ENCODE results near the gene DYRK2.

DYRK2 gene

DNA sequence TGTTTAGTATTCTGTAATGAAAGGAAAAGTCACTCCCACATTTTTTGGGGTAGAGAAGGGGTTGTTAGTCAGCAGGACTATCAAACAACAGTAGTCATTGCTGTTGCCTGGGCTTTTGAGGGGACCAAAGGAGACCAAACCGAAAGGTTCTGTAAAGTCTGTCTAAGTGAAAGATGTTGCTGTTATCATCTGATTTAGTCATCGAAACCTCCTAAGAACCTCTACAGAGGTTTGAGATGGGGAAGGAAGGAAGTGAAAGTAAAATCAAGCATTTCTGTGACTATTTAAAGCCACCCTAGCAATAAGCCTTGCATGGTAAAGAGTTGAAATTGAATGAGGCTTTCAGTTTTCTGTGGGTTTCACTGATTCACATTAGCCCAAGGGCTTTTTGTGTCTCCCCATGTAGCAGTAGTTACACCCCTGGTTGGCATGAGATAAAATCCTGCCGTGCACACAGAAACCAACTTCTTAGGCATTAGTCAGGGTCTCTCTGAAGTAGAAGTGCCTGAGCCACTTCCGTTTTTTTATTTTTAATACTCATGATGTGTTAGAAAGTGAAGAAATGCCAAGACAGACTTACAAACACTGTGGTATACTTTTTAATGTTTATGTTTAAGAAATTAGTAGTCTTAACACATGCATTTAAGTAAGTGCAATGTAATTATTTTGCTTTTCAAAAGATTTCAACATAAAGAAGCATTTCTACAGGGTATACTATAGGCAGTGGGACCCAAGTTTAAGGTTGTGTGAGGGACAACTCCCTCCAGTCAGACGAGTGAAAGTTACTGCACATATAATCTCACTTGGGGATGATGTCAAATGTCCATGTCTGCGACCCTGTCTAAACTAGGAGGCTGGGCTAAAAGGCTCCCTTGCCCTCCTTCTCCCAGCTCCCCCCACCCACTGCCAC, 50.4 kb downstream of the DYRK2 start:
- DNase-seq: no peak
- Histone ChIP-seq H3K4ac (ENCODE audit: low read depth, low read length) (no peak overlapping the region), H3K4me1 (ENCODE audit: control insufficient read depth, low read depth, low read length) (no peaks in the 10 kb centered on the region), H3K36me3 (ENCODE audit: control insufficient read depth, insufficient read depth, low read length) (no peaks in the 10 kb centered on the region), H3K9ac (ENCODE audit: low read length) (no peak overlapping the region), H3K27ac (ENCODE audit: low read depth, low read length) (no peak overlapping the region), H2BK5ac (ENCODE audit: low read length) (no peak overlapping the region), H3K18ac (ENCODE audit: low read length) (no peak overlapping the region), H3K56ac (ENCODE audit: low read length) (no peak overlapping the region), H3K27me3 (ENCODE audit: insufficient read depth, low read length, poor library complexity) (no peaks in the 10 kb centered on the region), H4K5ac (ENCODE audit: low read length) (no peak overlapping the region), H2BK15ac (replicated peaks; ENCODE audit: low read depth) (no peak overlapping the region), H3K4me2 (ENCODE audit: low read length) (no peak overlapping the region), H4K8ac (ENCODE audit: low read depth, low read length) (no peak overlapping the region), H2BK120ac (ENCODE audit: low read depth, low read length) (no peak overlapping the region), H2AK5ac (ENCODE audit: low read length) (no peak overlapping the region), H3K23ac (ENCODE audit: low read length) (no peak overlapping the region), H3K79me1 (ENCODE audit: low read length) (no peaks in the 10 kb centered on the region), H3K4me3 (ENCODE audit: low read length) (no peak overlapping the region), H3K79me2 (ENCODE audit: control insufficient read depth, insufficient read depth, low read length) (no peaks in the 10 kb centered on the region)
- no CpG with 5 or more reads among the region's 6 CpGs for WGBS (ENCODE audit: extremely low coverage, insufficient coverage, low lambda C conversion rate)

DNA sequence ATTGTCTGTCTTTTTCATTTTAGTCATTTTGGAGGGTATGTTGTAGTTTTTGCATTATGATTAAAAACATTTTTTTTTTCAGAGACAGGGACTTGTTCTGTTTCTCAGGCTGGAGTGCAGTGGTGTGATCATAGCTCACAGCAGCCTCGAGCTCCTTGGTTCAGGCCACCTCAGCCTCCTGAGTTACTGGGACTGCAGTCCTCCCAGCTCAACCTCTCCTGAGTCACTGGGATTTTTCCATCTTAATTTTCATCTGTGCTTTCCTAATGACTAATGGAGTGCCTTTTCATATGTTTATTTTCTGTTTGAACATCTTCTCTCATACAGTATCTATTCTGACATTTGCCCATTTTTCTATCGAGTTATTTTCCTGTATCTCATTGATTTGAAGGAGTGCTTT, 52.6 kb downstream of the DYRK2 start:
- no peak overlapping the region for H3K4ac ChIP-seq (ENCODE audit: low read depth, low read length)
- H4K8ac ChIP-seq (ENCODE audit: low read depth, low read length): no peak overlapping the region
- H4K5ac ChIP-seq (ENCODE audit: low read length): no peak overlapping the region
- H3K36me3 ChIP-seq (ENCODE audit: control insufficient read depth, insufficient read depth, low read length): no peaks in the 10 kb centered on the region
- no peak overlapping the region for H3K18ac ChIP-seq (ENCODE audit: low read length)
- no peak overlapping the region for H3K23ac ChIP-seq (ENCODE audit: low read length)
- H2BK15ac ChIP-seq (replicated peaks; ENCODE audit: low read depth): no peak overlapping the region
- no peak overlapping the region for H3K4me3 ChIP-seq (ENCODE audit: low read length)
- DNase-seq: no peak
- H3K4me2 ChIP-seq (ENCODE audit: low read length): no peak overlapping the region
- no peak overlapping the region for H3K56ac ChIP-seq (ENCODE audit: low read length)
- H2AK5ac ChIP-seq (ENCODE audit: low read length): no peak overlapping the region
- H3K27ac ChIP-seq (ENCODE audit: low read depth, low read length): no peak overlapping the region
- H3K9ac ChIP-seq (ENCODE audit: low read length): no peak overlapping the region
- H3K79me2 ChIP-seq (ENCODE audit: control insufficient read depth, insufficient read depth, low read length): no peaks in the 10 kb centered on the region
- H2BK120ac ChIP-seq (ENCODE audit: low read depth, low read length): no peak overlapping the region
- no peak overlapping the region for H2BK5ac ChIP-seq (ENCODE audit: low read length)
- no peaks in the 10 kb centered on the region for H3K27me3 ChIP-seq (ENCODE audit: insufficient read depth, low read length, poor library complexity)
- no peaks in the 10 kb centered on the region for H3K79me1 ChIP-seq (ENCODE audit: low read length)
- H3K4me1 ChIP-seq (ENCODE audit: control insufficient read depth, low read depth, low read length): no peaks in the 10 kb centered on the region
- WGBS (ENCODE audit: extremely low coverage, insufficient coverage, low lambda C conversion rate): no CpG with 5 or more reads among the region's 2 CpGs

DNA sequence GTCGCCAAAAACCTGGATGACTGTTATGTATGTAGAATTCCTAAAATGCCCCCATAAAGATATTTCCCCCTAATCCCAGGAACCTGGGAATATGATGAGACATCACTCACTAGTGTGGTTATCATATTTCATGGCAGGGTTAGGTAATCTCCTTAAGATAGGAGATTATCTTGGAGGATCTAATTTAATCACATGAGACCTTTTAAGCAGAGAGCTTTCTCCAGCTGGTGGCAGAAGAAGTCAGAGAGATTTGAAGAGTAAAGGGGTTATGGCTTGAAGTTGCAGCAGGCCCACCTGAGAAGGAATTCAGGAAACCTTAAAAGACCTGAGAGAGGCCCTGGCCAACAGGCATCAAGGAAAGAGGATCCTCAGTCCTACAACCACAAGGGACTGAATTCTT, 53.6 kb downstream of the DYRK2 start:
- Histone ChIP-seq H3K4me1 (ENCODE audit: control insufficient read depth, low read depth, low read length) (no peaks in the 10 kb centered on the region), H4K8ac (ENCODE audit: low read depth, low read length) (no peak overlapping the region), H3K18ac (ENCODE audit: low read length) (no peak overlapping the region), H3K27ac (ENCODE audit: low read depth, low read length) (no peak overlapping the region), H4K5ac (ENCODE audit: low read length) (no peak overlapping the region), H3K79me2 (ENCODE audit: control insufficient read depth, insufficient read depth, low read length) (no peaks in the 10 kb centered on the region), H3K79me1 (ENCODE audit: low read length) (no peaks in the 10 kb centered on the region), H3K4me3 (ENCODE audit: low read length) (no peak overlapping the region), H3K56ac (ENCODE audit: low read length) (no peak overlapping the region), H3K4me2 (ENCODE audit: low read length) (no peak overlapping the region), H2BK15ac (replicated peaks; ENCODE audit: low read depth) (no peak overlapping the region), H3K36me3 (ENCODE audit: control insufficient read depth, insufficient read depth, low read length) (no peaks in the 10 kb centered on the region), H2AK5ac (ENCODE audit: low read length) (no peak overlapping the region), H3K23ac (ENCODE audit: low read length) (no peak overlapping the region), H2BK120ac (ENCODE audit: low read depth, low read length) (no peak overlapping the region), H2BK5ac (ENCODE audit: low read length) (no peak overlapping the region), H3K27me3 (ENCODE audit: insufficient read depth, low read length, poor library complexity) (no peaks in the 10 kb centered on the region), H3K4ac (ENCODE audit: low read depth, low read length) (peak overlapping the region; percentile 62), H3K9ac (ENCODE audit: low read length) (no peak overlapping the region)
- no CpG with 5 or more reads among the region's 1 CpG for whole genome bisulfite sequencing (ENCODE audit: extremely low coverage, insufficient coverage, low lambda C conversion rate)
- DNase-seq: no peak

DNA sequence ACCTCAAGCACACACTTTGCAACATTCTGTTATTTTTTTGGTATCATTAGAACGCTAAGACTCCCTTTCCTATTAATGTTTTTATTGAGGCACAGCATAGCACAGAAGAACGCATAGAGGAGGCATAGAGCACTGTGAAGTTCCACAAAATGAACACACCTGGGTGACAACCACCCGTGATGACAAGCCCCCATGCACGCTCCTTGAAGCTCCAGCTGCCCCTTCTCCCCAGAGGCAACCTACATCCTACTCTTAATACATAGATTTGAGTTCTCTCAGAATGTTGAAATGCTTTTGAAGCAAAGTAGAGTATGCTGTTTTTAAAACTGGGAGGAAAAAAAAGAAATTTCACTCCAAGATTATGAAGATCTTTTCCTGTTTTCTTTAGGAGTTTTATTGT, 55.5 kb downstream of the DYRK2 start:
- H3K36me3 ChIP-seq (ENCODE audit: control insufficient read depth, insufficient read depth, low read length): no peaks in the 10 kb centered on the region
- H3K79me1 ChIP-seq (ENCODE audit: low read length): no peaks in the 10 kb centered on the region
- no peak overlapping the region for H3K4ac ChIP-seq (ENCODE audit: low read depth, low read length)
- no peak overlapping the region for H3K9ac ChIP-seq (ENCODE audit: low read length)
- H3K23ac ChIP-seq (ENCODE audit: low read length): no peak overlapping the region
- no peak overlapping the region for H3K56ac ChIP-seq (ENCODE audit: low read length)
- H2BK15ac ChIP-seq (replicated peaks; ENCODE audit: low read depth): no peak overlapping the region
- no peak for DNase-seq
- no peaks in the 10 kb centered on the region for H3K4me1 ChIP-seq (ENCODE audit: control insufficient read depth, low read depth, low read length)
- H3K18ac ChIP-seq (ENCODE audit: low read length): no peak overlapping the region
- H3K27me3 ChIP-seq (ENCODE audit: insufficient read depth, low read length, poor library complexity): no peaks in the 10 kb centered on the region
- no peak overlapping the region for H3K4me3 ChIP-seq (ENCODE audit: low read length)
- H2BK120ac ChIP-seq (ENCODE audit: low read depth, low read length): no peak overlapping the region
- H4K5ac ChIP-seq (ENCODE audit: low read length): no peak overlapping the region
- WGBS (ENCODE audit: extremely low coverage, insufficient coverage, low lambda C conversion rate): no CpG with 5 or more reads among the region's 4 CpGs
- no peak overlapping the region for H3K4me2 ChIP-seq (ENCODE audit: low read length)
- no peak overlapping the region for H4K8ac ChIP-seq (ENCODE audit: low read depth, low read length)
- no peak overlapping the region for H2BK5ac ChIP-seq (ENCODE audit: low read length)
- no peaks in the 10 kb centered on the region for H3K79me2 ChIP-seq (ENCODE audit: control insufficient read depth, insufficient read depth, low read length)
- H3K27ac ChIP-seq (ENCODE audit: low read depth, low read length): no peak overlapping the region
- H2AK5ac ChIP-seq (ENCODE audit: low read length): no peak overlapping the region

DNA sequence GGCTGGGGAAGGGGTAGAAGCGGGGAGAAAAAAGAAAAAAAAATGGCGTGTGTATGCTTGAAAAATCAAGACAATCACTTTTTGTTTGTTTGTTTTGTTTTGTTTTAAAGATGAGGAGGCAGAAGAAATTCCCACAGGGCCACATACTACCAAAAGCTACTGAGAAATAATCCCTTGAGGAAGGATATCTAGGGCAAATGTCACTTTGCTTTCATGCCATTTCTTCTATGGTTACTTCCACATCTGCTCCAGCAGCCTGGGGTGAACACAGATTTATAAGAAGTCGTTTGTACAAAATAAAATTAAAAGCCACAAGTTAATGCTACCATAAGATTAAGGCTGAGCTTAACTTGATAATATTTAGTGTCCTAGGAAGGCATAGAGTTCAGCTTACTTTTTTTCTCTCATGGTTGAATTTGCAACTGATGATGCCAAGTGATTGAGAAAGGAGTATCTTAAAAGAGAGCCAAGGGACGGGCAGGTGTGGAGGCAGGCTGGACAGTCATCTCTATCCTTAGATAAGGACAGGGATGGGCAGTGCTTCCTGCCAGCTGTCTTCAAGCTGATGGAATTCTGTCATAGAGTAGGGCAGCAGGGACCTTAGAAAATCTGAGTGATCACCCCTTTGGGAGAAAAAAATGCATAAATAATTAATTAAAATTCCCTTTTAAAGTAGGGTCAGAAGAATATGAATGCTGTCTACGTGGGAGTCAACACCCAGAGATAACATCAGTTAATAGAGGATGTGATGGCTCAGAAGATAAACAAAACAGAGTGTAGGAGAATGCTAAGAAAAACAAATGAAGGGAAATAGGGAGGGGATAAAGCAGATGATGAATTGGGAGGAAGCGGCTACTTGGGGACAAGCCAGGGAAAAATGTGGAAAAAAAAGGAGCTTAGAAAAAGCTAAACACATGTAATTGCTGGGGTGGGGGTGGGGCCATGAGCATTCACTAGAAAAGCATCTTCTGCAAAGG, 57.1 kb downstream of the DYRK2 start:
- Histone ChIP-seq H3K79me2 (ENCODE audit: control insufficient read depth, insufficient read depth, low read length) (no peaks in the 10 kb centered on the region), H3K56ac (ENCODE audit: low read length) (no peak overlapping the region), H3K27ac (ENCODE audit: low read depth, low read length) (no peak overlapping the region), H2BK5ac (ENCODE audit: low read length) (no peak overlapping the region), H3K4ac (ENCODE audit: low read depth, low read length) (no peak overlapping the region), H2BK120ac (ENCODE audit: low read depth, low read length) (no peak overlapping the region), H3K4me3 (ENCODE audit: low read length) (no peak overlapping the region), H3K4me2 (ENCODE audit: low read length) (no peak overlapping the region), H4K5ac (ENCODE audit: low read length) (no peak overlapping the region), H3K4me1 (ENCODE audit: control insufficient read depth, low read depth, low read length) (no peaks in the 10 kb centered on the region), H3K27me3 (ENCODE audit: insufficient read depth, low read length, poor library complexity) (no peaks in the 10 kb centered on the region), H3K79me1 (ENCODE audit: low read length) (no peaks in the 10 kb centered on the region), H2AK5ac (ENCODE audit: low read length) (no peak overlapping the region), H2BK15ac (replicated peaks; ENCODE audit: low read depth) (no peak overlapping the region), H3K36me3 (ENCODE audit: control insufficient read depth, insufficient read depth, low read length) (no peaks in the 10 kb centered on the region), H3K18ac (ENCODE audit: low read length) (no peak overlapping the region), H3K9ac (ENCODE audit: low read length) (no peak overlapping the region), H4K8ac (ENCODE audit: low read depth, low read length) (no peak overlapping the region), H3K23ac (ENCODE audit: low read length) (no peak overlapping the region)
- WGBS (ENCODE audit: extremely low coverage, insufficient coverage, low lambda C conversion rate): no CpG with 5 or more reads among the region's 6 CpGs
- no peak for DNase-seq
